Measurements from ENCODE around the gene PLEKHG7. TPM values are rescaled to one million over a fixed set of nuclear protein-coding genes. Genes with fewer than 3 reads are reported as not detected.

Gene PLEKHG7
- polyA plus RNA-seq, 1 donor (not counting 4 experiments of a cell fraction or from before 2014, with no cell fraction given) = not detected

DNA sequence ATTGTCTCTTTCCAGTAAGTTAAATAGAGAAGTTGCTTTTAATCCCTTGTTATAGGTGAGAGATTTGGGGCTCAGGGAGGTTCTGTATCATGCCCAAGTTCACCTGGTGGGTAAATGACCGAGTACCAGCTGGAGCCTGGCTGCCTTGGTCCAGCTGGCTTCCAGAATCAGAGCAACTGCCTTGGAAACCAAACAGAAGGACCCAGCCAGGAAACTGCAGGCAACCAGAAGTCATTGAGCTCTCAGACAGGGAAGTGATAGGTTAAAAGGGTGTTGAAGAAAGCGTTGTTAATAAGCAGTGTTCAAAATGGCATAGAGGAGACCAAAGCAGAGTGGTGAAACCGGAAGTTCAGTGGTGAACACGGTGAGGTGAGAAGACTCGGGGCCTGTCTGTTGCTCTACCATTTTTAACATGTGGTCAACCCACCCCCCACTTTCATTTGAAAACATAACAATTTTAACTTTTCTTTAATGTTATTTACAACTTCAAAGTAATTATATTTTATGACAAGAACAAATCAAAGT lies 54.9 kb downstream of the PLEKHG7 start:
- Histone ChIP-seq H4K20me1 (ENCODE audit: control insufficient read depth, extremely low read depth, insufficient read depth, low read length) (no peaks in the 10 kb centered on the region), H3K9ac (ENCODE audit: control insufficient read depth, extremely low read depth, insufficient read depth, low read length) (no peak overlapping the region), H3K36me3 (ENCODE audit: control insufficient read depth in 2 of 2, extremely low read depth in 1 of 2, insufficient read depth in 2 of 2, low read length in 2 of 2) (no peaks in the 10 kb centered on the region), H3K4me2 (ENCODE audit: control insufficient read depth, extremely low read depth, insufficient read depth, low read depth, low read length) (no peak overlapping the region), H3K79me2 (ENCODE audit: control insufficient read depth, insufficient read depth, low read length) (no peaks in the 10 kb centered on the region), H2AFZ (ENCODE audit: control insufficient read depth, low read length) (no peak overlapping the region), H3K27me3 (ENCODE audit: control insufficient read depth, extremely low read depth, insufficient read depth, low read length) (no peaks in the 10 kb centered on the region), H3K9me3 (ENCODE audit: control insufficient read depth, low read depth, low read length) (no peaks in the 10 kb centered on the region), H3K4me3 (ENCODE audit: control insufficient read depth in 2 of 3, extremely low read depth in 1 of 3, insufficient read depth in 2 of 3, low read depth in 1 of 3, low read length in 3 of 3) (no peak overlapping the region), H3K9me1 (ENCODE audit: control insufficient read depth, extremely low read depth, insufficient read depth, low read length) (no peaks in the 10 kb centered on the region), H3K27ac (ENCODE audit: control insufficient read depth, insufficient read depth, low read length) (no peak overlapping the region), H3K4me1 (ENCODE audit: control insufficient read depth, extremely low read depth, insufficient read depth, low read length) (peaks cover 8% of the 10 kb centered on the region)
- no peak for DNase-seq (ENCODE audit: low read depth, low spot score)
- dilution Hi-C loops (cut with MboI; ENCODE audit: extremely low pct_ligation_motif_present, low sequenced_read_pairs) = no loop called here
- no peak for FAIRE-seq
- TF ChIP-seq, protein P1, sequence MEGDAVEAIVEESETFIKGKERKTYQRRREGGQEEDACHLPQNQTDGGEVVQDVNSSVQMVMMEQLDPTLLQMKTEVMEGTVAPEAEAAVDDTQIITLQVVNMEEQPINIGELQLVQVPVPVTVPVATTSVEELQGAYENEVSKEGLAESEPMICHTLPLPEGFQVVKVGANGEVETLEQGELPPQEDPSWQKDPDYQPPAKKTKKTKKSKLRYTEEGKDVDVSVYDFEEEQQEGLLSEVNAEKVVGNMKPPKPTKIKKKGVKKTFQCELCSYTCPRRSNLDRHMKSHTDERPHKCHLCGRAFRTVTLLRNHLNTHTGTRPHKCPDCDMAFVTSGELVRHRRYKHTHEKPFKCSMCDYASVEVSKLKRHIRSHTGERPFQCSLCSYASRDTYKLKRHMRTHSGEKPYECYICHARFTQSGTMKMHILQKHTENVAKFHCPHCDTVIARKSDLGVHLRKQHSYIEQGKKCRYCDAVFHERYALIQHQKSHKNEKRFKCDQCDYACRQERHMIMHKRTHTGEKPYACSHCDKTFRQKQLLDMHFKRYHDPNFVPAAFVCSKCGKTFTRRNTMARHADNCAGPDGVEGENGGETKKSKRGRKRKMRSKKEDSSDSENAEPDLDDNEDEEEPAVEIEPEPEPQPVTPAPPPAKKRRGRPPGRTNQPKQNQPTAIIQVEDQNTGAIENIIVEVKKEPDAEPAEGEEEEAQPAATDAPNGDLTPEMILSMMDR (optimal IDR thresholded peaks at IDR 0.05 in 1 of 3, IDR thresholded peaks at IDR 0.05 in 1 of 3, conservative IDR thresholded peaks at IDR 0.05 in 1 of 3; ENCODE audit: extremely low read depth in 1 of 3, insufficient read depth in 2 of 3, low read length in 3 of 3) = no peak
- TF ChIP-seq EZH2 (IDR thresholded peaks at IDR 0.05; ENCODE audit: low read length) = no peak

DNA sequence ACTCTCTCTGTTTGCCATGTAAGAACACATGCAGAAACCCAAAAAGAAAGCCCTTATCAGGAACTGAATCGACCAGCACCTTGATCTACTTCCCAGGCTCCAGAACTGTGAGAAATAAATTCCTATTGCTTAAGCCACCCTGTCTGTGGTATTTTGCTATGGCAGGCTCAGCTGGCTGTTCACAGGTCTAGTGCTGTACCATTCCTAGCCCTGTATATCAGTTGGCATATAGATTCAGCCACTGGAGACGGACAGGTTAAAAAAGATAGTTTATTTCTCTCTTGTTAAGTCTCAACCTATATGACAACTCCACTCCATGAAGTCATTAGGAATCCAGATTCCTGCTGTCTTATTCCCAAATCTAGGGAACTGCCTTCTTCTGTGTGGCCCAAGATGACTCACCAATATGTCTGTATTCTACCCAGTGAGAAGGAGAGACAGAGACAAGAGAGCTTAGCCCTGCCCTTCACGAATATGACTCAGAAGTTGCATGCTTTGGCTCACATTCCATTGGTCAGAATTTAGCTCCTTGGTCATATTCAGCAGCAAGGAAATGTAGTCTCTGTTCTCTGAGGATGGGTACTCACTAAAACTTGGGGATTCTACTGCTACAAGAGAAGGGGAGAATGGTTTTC lies 57.0 kb downstream of the PLEKHG7 start:
- Histone ChIP-seq H3K79me2 (ENCODE audit: control insufficient read depth, insufficient read depth, low read length) (no peaks in the 10 kb centered on the region), H3K4me1 (ENCODE audit: control insufficient read depth, extremely low read depth, insufficient read depth, low read length) (peaks cover 12% of the 10 kb centered on the region), H3K27me3 (ENCODE audit: control insufficient read depth, extremely low read depth, insufficient read depth, low read length) (no peaks in the 10 kb centered on the region), H4K20me1 (ENCODE audit: control insufficient read depth, extremely low read depth, insufficient read depth, low read length) (no peaks in the 10 kb centered on the region), H2AFZ (ENCODE audit: control insufficient read depth, low read length) (no peak overlapping the region), H3K9me1 (ENCODE audit: control insufficient read depth, extremely low read depth, insufficient read depth, low read length) (no peaks in the 10 kb centered on the region), H3K4me3 (ENCODE audit: control insufficient read depth in 2 of 3, extremely low read depth in 1 of 3, insufficient read depth in 2 of 3, low read depth in 1 of 3, low read length in 3 of 3) (no peak overlapping the region), H3K4me2 (ENCODE audit: control insufficient read depth, extremely low read depth, insufficient read depth, low read depth, low read length) (no peak overlapping the region), H3K36me3 (ENCODE audit: control insufficient read depth in 2 of 2, extremely low read depth in 1 of 2, insufficient read depth in 2 of 2, low read length in 2 of 2) (no peaks in the 10 kb centered on the region), H3K27ac (ENCODE audit: control insufficient read depth, insufficient read depth, low read length) (no peak overlapping the region), H3K9me3 (ENCODE audit: control insufficient read depth, low read depth, low read length) (no peaks in the 10 kb centered on the region), H3K9ac (ENCODE audit: control insufficient read depth, extremely low read depth, insufficient read depth, low read length) (no peak overlapping the region)
- DNase-seq (ENCODE audit: low read depth, low spot score) (peak; percentile 83), FAIRE-seq (peak; percentile 88)
- dilution Hi-C loops (cut with MboI; ENCODE audit: extremely low pct_ligation_motif_present, low sequenced_read_pairs) = no loop called here
- no peak for TF ChIP-seq EZH2 (IDR thresholded peaks at IDR 0.05; ENCODE audit: low read length)
- TF ChIP-seq, protein P1 (optimal IDR thresholded peaks at IDR 0.05 in 1 of 3, IDR thresholded peaks at IDR 0.05 in 1 of 3, conservative IDR thresholded peaks at IDR 0.05 in 1 of 3; ENCODE audit: extremely low read depth in 1 of 3, insufficient read depth in 2 of 3, low read length in 3 of 3) = no peak
